GM21529 (cell line): Measurements from ENCODE around the gene ADORA1.

Experiments
- ATAC-seq: cut with Tn5 transposase; IDR thresholded peaks from one replicate; pipeline ENCODE4 v1.9.1; 2021; ENCODE audit not compliant: unreplicated experiment

Gene ADORA1

GRCh38 chr1:203138066-203138465 lies 10.5 kb downstream of the ADORA1 start:
- no peak for ATAC-seq

- no peak for ATAC-seq
These were observed 12.5 kb downstream of the ADORA1 start for GRCh38 chr1:203139976-203140475.

DNA sequence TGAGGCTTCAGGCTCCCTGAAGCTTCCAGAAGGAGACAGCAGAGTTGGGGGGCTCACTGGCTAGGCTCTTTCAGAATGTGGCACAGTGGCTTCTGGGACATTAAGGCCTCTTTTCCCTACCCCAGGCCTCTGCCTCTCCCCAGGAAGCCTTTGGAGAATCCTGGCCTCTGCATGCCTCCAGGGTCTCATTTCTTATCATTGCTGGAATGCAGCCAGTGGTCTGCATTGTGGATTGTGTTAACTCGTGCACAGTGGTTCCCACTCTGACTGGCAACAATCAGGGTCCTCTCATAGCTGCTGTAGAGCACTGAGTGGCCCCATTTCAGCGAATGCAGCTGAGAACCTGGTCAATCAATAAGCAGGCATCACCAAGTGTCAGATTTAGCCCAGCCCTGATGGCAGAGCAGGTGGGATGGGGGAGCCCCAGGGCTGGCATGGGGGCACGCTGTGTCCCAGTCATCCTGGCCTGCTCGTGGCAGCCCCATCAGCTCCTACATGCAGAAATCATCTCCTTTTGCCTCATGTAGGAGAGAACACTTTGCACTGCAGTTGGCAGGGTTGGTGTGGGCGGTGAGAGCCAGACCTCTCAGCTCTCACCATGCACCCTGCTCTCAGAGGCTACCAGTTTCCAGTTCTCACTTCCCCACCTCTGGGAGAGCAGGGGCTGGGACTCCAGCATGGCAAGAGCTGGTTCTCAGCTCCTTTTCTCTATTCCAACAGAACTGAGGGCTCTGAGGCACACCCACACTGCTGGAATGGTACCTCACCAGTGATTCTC lies 13.4 kb downstream of the ADORA1 start:
- no peak for ATAC-seq

DNA sequence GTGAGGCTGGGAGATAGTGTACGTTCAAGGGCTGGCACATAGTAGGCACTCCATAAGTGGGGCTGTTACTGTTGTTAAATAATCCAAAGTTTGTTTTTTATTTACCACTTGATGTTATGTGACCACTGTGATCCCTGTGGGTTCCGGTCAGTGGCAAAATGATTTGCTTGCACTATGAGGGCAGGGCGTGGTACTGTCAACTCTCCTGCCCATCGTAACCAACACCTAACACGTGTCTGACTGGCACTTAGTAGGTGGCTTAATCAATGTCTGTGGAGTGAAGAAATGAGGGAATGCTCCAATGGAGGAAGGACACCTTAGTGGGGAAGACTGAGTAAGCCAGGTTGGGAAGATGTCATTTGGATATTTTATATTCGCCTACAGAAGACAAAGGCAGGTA lies 14.6 kb downstream of the ADORA1 start:
- no peak for ATAC-seq

- no peak for ATAC-seq
These were observed 15.3 kb downstream of the ADORA1 start for GRCh38 chr1:203142684-203143408.

GRCh38 chr1:203143641-203144040 lies 16.1 kb downstream of the ADORA1 start:
- ATAC-seq: no peak

- no peak for ATAC-seq
These were observed 17.1 kb downstream of the ADORA1 start for GRCh38 chr1:203144661-203145060.

DNA sequence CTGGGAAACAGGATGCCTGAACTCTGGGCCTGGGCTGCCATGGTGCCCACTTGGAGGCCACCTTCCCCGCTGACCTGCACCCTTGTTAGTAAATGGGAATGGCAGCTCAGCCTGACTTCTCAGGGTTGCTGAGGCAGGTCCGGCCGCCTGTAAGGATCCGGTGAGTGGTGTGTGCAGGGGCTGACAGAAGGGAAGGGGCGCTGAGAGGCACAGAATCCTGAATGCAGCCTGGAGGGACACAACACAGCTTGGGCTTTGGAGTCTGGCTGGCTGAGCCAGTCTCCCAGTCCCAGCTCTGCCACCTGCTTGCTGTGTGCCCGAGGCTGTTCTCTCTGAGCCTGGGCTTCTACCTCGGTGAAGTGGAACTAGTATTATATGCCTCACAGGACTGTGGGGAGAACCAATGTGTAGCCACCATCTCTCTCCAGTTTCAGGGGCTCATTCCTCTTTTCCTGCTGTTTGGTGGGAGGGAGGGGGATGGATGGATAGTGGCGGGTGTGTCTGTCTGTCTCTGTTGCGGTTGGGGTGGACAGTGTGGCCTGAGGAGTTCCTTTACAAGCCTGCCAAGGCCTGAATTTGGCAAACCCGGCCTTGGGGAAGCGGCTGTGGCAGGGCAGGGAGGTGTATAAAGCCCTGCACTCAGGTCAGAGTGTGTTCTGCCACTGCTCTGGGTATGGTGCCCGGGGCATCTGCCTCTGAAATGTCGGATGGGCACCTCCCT lies 18.0 kb downstream of the ADORA1 start:
- ATAC-seq: no peak

- ATAC-seq: no peak
These were observed 18.5 kb downstream of the ADORA1 start for GRCh38 chr1:203146042-203146369.

DNA sequence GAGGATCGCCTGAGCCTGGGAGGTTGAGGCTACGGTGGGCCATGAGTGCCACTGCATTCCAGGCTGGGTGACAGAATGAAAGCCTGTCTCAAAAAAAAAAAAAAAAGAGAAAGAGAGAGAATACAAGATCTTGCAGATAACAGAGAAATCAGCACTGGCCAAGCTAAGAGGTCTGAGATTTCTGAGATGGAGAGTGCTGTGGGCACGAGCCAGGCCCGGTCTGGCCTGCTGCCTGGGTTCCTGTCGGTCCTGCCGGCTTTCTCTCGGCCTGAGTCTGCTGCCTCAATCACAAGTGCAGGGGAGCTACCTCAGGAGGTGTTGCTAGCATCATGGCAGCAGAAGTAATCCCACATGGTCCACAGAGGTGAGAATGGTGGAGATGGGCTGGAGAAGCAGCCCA lies 19.0 kb downstream of the ADORA1 start:
- no peak for ATAC-seq

DNA sequence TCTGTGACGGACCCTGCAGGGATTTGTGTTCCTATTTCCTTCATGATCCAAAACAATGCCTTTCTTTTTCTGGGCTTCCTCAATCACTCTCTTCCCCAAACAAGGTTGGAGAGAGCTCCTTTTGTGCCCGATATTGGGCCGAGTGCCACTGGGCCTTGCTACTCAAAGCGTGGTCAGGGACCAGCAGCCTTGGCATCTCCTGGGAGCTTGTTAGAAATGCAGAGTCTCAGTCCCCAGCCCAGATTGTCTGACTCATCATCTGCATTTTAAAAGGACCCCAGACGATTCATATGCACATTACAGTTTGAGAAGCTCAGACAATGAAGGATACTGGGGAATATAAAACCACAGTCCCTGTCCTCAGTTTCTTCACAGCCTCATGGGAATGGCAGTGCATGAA lies 19.9 kb downstream of the ADORA1 start:
- no peak for ATAC-seq

DNA sequence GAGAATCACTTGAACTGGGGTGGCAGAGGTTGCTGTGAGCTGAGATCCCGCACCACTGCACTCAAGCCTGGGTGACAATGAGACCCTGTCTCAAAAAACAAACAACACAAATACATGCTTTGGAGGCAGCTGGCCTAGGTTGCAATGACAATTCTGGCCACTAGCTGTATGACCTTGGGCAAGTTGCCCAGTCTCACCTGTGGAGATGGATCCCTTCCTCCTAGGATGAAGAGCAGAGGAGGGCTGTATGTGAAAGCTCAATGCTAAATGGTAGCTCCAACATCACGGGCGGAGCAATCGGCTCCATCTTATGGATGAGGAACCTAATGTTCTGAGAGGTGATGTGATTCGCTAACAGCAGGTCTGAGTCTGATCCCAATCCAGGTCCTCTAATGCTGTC lies 20.6 kb downstream of the ADORA1 start:
- ATAC-seq: no peak

DNA sequence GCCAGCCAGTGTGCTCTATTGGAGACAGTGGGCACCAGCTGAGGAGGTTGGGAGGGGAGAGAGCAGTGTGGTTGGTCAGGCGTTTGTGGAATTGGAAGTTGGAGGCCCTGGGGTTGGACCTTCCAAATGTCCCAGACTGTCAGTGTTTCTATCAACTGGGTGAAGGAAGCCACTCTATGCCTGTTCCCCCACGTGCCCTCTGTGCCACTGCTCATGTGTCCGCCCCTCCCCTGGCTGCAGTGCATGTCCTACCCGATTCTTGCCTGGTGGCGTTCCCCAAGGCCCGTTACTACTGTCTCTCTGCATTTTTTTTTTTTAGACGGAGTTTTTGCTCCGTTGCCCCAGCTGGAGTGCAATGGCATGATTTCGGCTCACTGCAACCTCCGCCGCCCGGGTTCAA lies 21.1 kb downstream of the ADORA1 start:
- no peak for ATAC-seq

DNA sequence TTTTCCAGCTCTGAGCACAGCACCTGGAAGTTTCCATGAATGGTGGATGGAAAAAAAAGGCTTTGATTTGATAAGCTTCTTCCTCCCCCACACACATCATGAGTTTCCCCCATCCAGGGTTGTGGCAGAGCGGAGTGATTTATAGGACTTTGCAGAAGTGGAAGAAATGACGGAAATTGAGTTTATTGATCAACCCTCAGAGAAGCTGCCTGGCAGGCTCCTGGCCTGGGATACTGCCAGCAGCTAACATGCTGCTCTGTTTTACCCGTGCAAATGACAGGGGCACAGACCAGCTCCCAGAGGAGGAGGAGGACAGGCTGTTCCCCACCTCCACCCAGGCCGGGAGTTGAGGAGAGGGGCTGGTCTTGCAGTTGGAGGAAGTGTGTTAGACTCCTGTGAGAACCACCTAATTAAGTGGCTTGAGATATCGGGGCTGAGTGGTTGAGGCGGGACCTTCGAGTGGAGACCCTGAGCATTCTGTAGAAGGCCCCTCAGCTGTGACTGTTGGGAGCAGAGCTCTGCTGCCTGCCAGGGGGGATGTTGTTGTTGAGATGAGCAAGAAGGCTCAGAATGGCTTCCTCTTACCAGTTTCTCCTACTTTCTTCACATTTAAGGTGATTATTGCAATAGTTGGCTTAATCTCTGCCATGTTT lies 21.8 kb downstream of the ADORA1 start:
- no peak for ATAC-seq

DNA sequence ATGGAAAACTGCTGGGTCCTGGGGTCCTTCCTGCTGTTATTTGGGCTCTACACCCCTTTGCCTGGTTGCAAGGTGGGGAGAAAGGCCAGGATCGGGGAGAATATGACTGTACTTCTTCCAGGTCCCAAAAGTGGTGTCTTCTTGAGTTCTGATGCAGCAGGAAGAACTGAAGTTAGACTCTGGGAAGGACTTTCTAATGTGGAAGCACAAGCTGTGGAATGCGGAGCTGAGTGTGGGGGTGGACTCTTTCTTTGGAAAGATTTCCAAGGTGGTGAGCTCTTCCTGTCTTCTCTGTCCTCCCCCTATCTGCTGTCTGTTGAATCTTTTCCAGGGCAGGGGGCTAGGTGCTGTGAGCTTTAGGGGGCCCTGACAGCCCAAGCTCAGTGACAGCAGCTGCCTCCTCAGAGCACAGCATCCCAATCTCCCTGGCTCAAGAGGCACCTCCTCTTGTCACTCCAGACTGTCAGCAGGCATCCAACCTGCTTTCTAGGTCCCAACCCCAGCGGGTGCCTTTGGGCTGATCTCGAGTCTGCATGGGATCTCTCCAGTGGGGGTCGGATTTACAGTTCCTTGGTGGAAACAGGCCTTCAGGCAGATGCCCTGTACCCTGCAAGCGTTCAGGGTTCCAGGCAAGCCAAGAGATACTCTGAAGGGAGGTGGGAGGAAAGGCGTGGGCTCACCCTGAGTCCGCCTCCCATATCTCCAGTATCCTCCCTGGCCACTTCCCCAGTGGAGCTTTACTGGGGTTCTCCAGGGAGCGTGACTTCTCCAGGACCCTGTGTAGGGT lies 23.2 kb downstream of the ADORA1 start:
- ATAC-seq: no peak

DNA sequence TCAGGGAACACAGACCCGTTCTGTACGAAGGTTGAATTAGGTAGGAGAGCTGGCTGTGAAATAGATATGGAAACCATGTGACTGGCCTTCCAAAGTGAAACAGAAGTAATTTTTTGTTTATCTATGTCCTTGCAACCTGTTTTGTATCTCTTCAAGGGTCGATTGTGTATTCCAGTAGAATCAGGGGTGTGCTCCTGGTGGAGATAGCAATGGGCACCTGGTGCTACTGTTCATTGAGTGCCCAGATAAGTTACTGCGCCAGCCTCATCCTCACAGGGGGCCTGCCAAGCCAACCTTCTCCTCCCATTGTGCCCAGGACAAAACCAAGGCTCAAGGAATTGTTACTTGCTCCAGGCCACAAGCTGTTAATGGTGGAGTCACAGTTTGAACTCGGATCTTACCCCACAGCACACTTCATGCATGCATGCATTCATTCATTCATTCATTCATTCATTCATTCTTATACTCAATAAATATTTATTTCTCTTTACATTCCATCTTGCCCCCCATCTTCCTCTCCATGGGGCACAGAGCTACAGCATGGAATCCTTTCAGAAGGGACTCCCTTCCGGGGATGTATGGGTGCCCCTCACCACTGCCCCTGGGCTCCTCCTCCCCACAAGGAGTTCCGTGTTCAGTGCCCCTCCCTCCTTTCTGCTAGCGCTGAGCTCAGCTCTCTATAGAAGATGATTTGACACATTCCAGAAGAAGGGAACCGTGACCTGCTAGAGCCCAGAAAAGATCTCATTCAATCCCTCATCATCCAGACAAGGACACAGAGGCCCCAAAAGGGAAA lies 24.0 kb downstream of the ADORA1 start:
- ATAC-seq: no peak

GRCh38 chr1:203152158-203153034 lies 24.9 kb downstream of the ADORA1 start:
- no peak for ATAC-seq

DNA sequence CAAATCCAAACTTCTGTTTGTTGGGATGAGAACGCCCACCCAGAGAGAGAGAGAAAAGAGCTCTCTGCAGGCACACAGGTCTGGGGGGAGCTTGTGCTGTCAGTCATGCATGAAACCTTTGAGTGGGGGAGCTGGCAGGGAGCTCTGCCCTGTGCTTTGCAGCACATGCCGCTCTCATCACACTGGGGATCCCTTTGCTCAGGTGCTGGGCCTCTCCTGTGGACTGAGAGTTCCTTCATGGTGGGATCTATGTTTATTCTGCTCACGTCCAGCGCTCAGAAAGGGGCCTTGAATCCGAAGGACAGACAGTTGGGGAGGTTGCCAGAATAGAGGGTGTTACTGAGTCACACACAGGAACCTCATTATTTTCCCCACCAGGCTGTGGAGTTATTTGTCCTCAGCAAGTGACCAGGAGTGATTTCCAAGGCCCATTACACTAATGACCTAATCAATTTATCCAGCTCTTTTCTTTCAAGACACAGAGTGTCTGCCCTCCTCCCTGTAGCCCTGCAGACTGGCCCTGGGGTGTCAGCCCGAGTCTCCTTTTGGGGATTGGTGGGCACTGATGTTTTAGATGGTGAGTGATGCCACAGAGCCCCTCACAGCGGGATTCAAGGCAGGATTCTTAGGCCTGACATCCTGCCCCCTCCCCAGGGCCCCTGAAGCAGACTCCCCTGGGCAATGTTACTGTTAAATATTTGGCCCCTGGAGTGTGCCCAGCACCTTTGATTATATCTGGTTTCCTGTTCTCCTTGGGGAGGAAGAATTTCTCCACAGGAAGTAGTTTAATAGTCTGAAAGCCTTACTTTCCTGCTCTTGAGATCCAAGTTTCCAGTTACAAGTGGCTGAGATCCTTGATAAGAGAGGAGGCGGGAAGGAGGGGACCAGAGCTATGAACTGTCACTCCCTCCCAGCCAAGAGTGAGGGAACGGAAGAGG lies 25.8 kb downstream of the ADORA1 start:
- no peak for ATAC-seq
